Spinal cord (tissue), 10 donors: ENCODE measurements around the gene SLC39A9. TPM values are rescaled to one million over a fixed set of nuclear protein-coding genes. Genes with fewer than 3 reads are reported as not detected.
A peak's percentile ranks its signal among the peaks of the same experiment; 100 is the strongest.
"Not testable (repeated sequence)": the region's sequence is repeated elsewhere in the genome, so short reads cannot be mapped to it uniquely, and the experiment has no call there.

Source experiments
- DNase-seq, 6 donors: peaks; one replicate each; pipeline versions ENCODE4 v3.0.0 to v3.0.0-alpha.2; 2013 to 2015; ENCODE audit warnings: low spot score in 6 of 6, low read depth in 4 of 6
- H3K27ac ChIP-seq: one replicate; pipeline ENCODE4 v1.5.1; 2013; ENCODE audit warnings: low read depth, low read length, control low read depth
- H3K27me3 ChIP-seq: one replicate; pipeline ENCODE4 v1.6.1; 2013; ENCODE audit warnings: low read length; ENCODE audit not compliant: control insufficient read depth, insufficient read depth
- H3K36me3 ChIP-seq: one replicate; pipeline ENCODE4 v1.6.1; 2013; ENCODE audit warnings: low read length; ENCODE audit not compliant: control insufficient read depth, insufficient read depth
- H3K4me1 ChIP-seq: one replicate; pipeline ENCODE4 v1.6.1; 2013; ENCODE audit warnings: low read length; ENCODE audit not compliant: control insufficient read depth, insufficient read depth
- H3K4me3 ChIP-seq: one replicate; pipeline ENCODE4 v1.5.1; 2013; ENCODE audit warnings: low read depth, low read length, control low read depth
- H3K9me3 ChIP-seq: one replicate; pipeline ENCODE4 v1.6.1; 2013; ENCODE audit warnings: low read length; ENCODE audit not compliant: control insufficient read depth, insufficient read depth
- WGBS: methylation state at CpG from one replicate; pipeline ENCODE4 v1.1.5; 2013; ENCODE audit warnings: missing lambda C conversion rate; ENCODE audit not compliant: insufficient coverage; 5-methylcytosine and 5-hydroxymethylcytosine counted together
- polyA plus RNA-seq, 2 donors: library from polyadenylated mRNA; unstranded; fragments of 120-200 nt; gene quantifications; one replicate each; pipeline ENCODE4 v1.2.1, GENCODE V29; 2013; ENCODE audit not compliant: insufficient read length in 2 of 2
- total RNA-seq, 2 donors: library from RNA; depleted of rRNA in 1 of 2; stranded (reverse); fragments of 120-200 nt in 1 of 2; fragments of >200 nt in 1 of 2; gene quantifications; one replicate each; pipeline versions ENCODE4 v1.2.3 to v1.2.4, GENCODE V29; 2013 to 2014
- donor health status: healthy.

SLC39A9 gene
- total and polyA plus RNA-seq, 4 donors: 54.4 to 137 (median 82.6) TPM

GRCh38 chr14:69460093-69460701 lies 61.7 kb downstream of the SLC39A9 start:
- DNase-seq: peak; percentile 24 to 93 (median 55)
- Histone ChIP-seq H3K36me3 (peaks cover 13% of the 10 kb centered on the region), H3K4me1 (no peaks in the 10 kb centered on the region), H3K4me3 (no peak overlapping the region), H3K27me3 (no peaks in the 10 kb centered on the region), H3K9me3 (no peaks in the 10 kb centered on the region), H3K27ac (no peak overlapping the region)
- WGBS: 33% methylated on average over 3 of the region's 4 CpGs

GRCh38 chr14:69464379-69464778 lies 65.9 kb downstream of the SLC39A9 start:
- H3K4me1 ChIP-seq: no peaks in the 10 kb centered on the region
- H3K4me3 ChIP-seq: no peak overlapping the region
- no peaks in the 10 kb centered on the region for H3K27me3 ChIP-seq
- H3K27ac ChIP-seq: no peak overlapping the region
- H3K36me3 ChIP-seq: no peaks in the 10 kb centered on the region
- no peaks in the 10 kb centered on the region for H3K9me3 ChIP-seq
- DNase-seq: no peak

- no peak overlapping the region for H3K27ac ChIP-seq
- no peak for DNase-seq
Observed at GRCh38 chr14:69464829-69465228, 66.3 kb downstream of the SLC39A9 start.

GRCh38 chr14:69468949-69469348 lies 70.5 kb downstream of the SLC39A9 start:
- Histone ChIP-seq H3K27ac (no peak overlapping the region), H3K27me3 (no peaks in the 10 kb centered on the region), H3K4me3 (no peak overlapping the region), H3K4me1 (no peaks in the 10 kb centered on the region), H3K9me3 (no peaks in the 10 kb centered on the region), H3K36me3 (no peaks in the 10 kb centered on the region)
- DNase-seq: no peak
- WGBS: no CpG with 5 or more reads among the region's 2 CpGs

More at GRCh38 chr14:69464829-69465228, 66.3 kb downstream of the SLC39A9 start:
- Histone ChIP-seq H3K9me3 (no peaks in the 10 kb centered on the region), H3K4me3 (no peak overlapping the region), H3K4me1 (no peaks in the 10 kb centered on the region), H3K36me3 (no peaks in the 10 kb centered on the region), H3K27me3 (no peaks in the 10 kb centered on the region)
- WGBS: 84% methylated on average over 5 of the region's 6 CpGs

GRCh38 chr14:69471436-69471835 lies 72.9 kb downstream of the SLC39A9 start:
- H3K27ac ChIP-seq: no peak overlapping the region
- H3K9me3 ChIP-seq: no peaks in the 10 kb centered on the region
- H3K27me3 ChIP-seq: no peaks in the 10 kb centered on the region
- no peak for DNase-seq
- no peaks in the 10 kb centered on the region for H3K4me1 ChIP-seq
- H3K4me3 ChIP-seq: no peak overlapping the region
- WGBS: 68% methylated on average over 2 of the region's 3 CpGs
- no peaks in the 10 kb centered on the region for H3K36me3 ChIP-seq

- H3K9me3 ChIP-seq: no peaks in the 10 kb centered on the region
- H3K27me3 ChIP-seq: no peaks in the 10 kb centered on the region
- 86% methylated on average over 8 of the region's 10 CpGs for WGBS
- no peak for DNase-seq
- no peaks in the 10 kb centered on the region for H3K36me3 ChIP-seq
- H3K27ac ChIP-seq: no peak overlapping the region
- H3K4me3 ChIP-seq: no peak overlapping the region
- no peaks in the 10 kb centered on the region for H3K4me1 ChIP-seq
Observed at GRCh38 chr14:69471916-69472315, 73.4 kb downstream of the SLC39A9 start.

GRCh38 chr14:69473260-69473659 lies 74.8 kb downstream of the SLC39A9 start:
- no peaks in the 10 kb centered on the region for H3K27me3 ChIP-seq
- H3K9me3 ChIP-seq: no peaks in the 10 kb centered on the region
- H3K36me3 ChIP-seq: no peaks in the 10 kb centered on the region
- H3K4me3 ChIP-seq: no peak overlapping the region
- DNase-seq: no peak
- H3K4me1 ChIP-seq: no peaks in the 10 kb centered on the region
- no peak overlapping the region for H3K27ac ChIP-seq
- 100% methylated on average over 1 of the region's 3 CpGs for WGBS

GRCh38 chr14:69473946-69474345 lies 75.5 kb downstream of the SLC39A9 start:
- Histone ChIP-seq H3K4me3 (no peak overlapping the region), H3K27me3 (no peaks in the 10 kb centered on the region), H3K9me3 (no peaks in the 10 kb centered on the region), H3K4me1 (no peaks in the 10 kb centered on the region), H3K27ac (no peak overlapping the region), H3K36me3 (no peaks in the 10 kb centered on the region)
- no CpG with 5 or more reads among the region's 3 CpGs for WGBS
- DNase-seq: no peak

- peak in 2 of 6 donors; percentile 26 to 43 for DNase-seq
- H3K36me3 ChIP-seq: no peaks in the 10 kb centered on the region
- H3K27ac ChIP-seq: no peak overlapping the region
- WGBS: 83% methylated on average over 6 of the region's 8 CpGs
- no peaks in the 10 kb centered on the region for H3K27me3 ChIP-seq
- no peaks in the 10 kb centered on the region for H3K9me3 ChIP-seq
- H3K4me1 ChIP-seq: no peaks in the 10 kb centered on the region
- H3K4me3 ChIP-seq: no peak overlapping the region
Observed at GRCh38 chr14:69475194-69475818, 76.8 kb downstream of the SLC39A9 start.

GRCh38 chr14:69476824-69477450 lies 78.4 kb downstream of the SLC39A9 start:
- H3K27me3 ChIP-seq, H3K27ac ChIP-seq, H3K36me3 ChIP-seq, H3K4me1 ChIP-seq, H3K9me3 ChIP-seq, H3K4me3 ChIP-seq, DNase-seq: not testable (repeated sequence)
- WGBS: no CpG with 5 or more reads among the region's 5 CpGs
